Epithelial cell of esophagus (primary cell): ENCODE results near the gene DNAJC7.

ENCODE experiments used
- DNase-seq: peaks from one replicate; pipeline ENCODE4 v3.0.0; 2010; ENCODE audit warnings: low read depth
- H3K4me3 ChIP-seq: 2 replicates; pipeline ENCODE4 v1.5.1; 2011; ENCODE audit warnings: mild to moderate bottlenecking, low read length, control low read depth
- TF ChIP-seq, protein P1 (sequence below): IDR thresholded peaks from 2 replicates; pipeline ENCODE4 v1.5.1; 2011; ENCODE audit warnings: low read depth, mild to moderate bottlenecking, low read length, control low read depth, inconsistent platforms; ENCODE audit not compliant: insufficient read depth; ENCODE audit errors: missing control alignments

Gene DNAJC7

GRCh38 chr17:42016941-42017865 is at the start of gene DNAJC7:
TSS of gene DNAJC7 (minus strand) at chr17:42017439. CDS start at chr17:42017416, 23 bp downstream.
- DNase-seq: peak; percentile 92
- TF ChIP-seq, protein P1, sequence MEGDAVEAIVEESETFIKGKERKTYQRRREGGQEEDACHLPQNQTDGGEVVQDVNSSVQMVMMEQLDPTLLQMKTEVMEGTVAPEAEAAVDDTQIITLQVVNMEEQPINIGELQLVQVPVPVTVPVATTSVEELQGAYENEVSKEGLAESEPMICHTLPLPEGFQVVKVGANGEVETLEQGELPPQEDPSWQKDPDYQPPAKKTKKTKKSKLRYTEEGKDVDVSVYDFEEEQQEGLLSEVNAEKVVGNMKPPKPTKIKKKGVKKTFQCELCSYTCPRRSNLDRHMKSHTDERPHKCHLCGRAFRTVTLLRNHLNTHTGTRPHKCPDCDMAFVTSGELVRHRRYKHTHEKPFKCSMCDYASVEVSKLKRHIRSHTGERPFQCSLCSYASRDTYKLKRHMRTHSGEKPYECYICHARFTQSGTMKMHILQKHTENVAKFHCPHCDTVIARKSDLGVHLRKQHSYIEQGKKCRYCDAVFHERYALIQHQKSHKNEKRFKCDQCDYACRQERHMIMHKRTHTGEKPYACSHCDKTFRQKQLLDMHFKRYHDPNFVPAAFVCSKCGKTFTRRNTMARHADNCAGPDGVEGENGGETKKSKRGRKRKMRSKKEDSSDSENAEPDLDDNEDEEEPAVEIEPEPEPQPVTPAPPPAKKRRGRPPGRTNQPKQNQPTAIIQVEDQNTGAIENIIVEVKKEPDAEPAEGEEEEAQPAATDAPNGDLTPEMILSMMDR: no peak
- H3K4me3 ChIP-seq: peak within 1 kb of the TSS; percentile 98

- TF ChIP-seq, protein P1: no peak
- H3K4me3 ChIP-seq: no peak overlapping the region
- peak; percentile 38 for DNase-seq
Observed at GRCh38 chr17:42065201-42065600, 48.0 kb upstream of the DNAJC7 start.

DNA sequence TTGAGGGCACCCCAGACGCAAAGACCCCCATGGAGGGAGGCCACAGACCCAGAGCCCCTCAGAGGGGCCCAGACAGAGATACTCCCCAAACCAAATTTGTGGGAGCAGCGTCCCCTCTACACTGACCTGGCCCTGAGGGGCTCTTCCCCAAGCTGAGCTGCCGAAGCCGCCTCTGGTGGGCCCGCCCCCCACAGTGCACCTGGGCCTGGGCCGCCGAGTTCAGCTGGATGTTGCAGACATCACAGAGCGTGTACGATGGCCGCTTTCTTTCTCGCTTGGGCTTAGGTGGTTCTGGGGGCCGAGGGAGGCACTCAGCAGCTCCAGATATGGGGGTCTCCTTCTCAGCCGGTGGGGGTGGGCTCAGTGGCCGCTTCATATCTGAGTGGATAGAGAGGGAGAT is 45.4 kb upstream of the DNAJC7 start:
- no peak for DNase-seq
- TF ChIP-seq, protein P1: no peak
- no peak overlapping the region for H3K4me3 ChIP-seq

DNA sequence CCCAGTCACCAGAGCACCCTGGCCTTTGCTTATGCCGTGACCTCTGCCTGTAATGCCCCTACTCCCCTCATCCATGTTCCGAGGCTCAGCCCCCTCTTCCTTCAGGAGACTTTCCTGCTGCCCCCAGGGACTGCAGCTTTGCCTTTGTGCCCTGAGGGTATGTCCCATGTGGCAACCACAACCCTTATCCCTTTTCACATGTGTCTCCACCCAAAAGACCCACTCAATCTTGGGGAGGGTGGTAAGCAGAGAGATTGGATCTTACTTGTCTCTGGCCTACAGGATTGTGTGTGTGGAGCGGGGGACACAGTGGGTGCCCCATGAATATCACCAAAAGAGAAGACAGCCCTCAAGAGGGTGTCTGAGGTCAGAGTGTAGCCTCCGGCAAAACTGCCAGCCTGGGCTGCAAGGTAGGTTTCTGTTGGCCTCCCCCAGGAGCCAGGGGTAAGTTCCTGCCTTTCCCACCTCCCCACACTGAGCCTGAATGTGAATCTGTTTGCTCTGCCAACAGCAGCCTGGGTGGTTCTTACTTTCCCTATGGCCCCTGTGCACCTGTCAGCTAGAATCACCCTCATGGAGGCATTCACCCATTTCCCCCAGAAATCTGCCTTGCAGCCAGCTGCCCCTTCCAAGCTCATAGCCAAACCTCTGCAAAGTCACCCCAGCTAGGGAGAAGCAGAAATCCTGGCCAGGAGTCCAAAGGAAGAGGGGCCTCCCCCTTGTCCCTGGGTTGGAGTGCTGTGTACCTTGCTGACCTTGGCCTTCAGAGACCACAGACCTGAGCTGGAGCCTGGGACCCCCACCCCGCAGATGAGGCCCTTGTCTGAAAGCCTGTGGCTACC is 44.6 kb upstream of the DNAJC7 start:
- no peak overlapping the region for H3K4me3 ChIP-seq
- no peak for DNase-seq
- TF ChIP-seq, protein P1: no peak

DNA sequence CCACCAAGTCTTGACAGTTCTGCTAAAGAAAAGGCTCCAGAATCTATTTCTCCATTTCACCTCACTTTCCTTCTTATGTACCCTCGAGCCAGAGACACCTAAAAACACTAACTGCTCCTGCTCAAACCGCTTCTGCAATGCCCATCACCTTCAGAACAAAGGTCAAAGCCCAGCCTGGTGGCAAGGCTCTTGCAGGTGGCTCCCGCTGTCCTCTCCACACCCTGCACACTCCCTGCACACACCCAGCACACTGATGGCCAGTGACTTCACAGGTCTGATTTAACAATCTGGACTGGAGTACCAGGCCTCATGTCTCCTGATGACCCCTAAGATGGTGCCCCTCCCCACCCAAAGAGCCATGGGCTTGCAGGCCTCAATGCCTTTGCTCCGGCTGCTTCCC is 43.0 kb upstream of the DNAJC7 start:
- no peak for DNase-seq
- H3K4me3 ChIP-seq: no peak overlapping the region
- TF ChIP-seq, protein P1: no peak

DNA sequence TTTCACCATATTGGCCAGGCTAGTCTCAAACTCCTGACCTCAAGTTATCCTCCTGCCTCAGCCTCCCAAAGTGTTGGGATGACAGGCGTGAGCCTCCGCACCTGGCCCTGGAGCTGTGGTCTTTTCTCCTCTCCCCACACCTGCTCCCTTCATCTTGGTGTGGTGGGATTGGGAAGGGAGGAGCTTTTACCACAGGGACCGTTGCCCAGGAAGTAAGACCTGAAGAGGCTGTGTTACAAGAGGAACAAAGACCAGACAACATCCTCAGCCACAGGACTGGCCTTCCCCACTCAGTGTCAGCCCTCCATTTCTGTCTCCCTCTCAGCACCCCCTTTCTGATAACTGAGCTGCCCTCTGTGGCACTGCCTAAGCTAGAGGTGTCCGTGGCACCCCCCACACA is 42.6 kb upstream of the DNAJC7 start:
- no peak for DNase-seq
- TF ChIP-seq, protein P1: no peak
- H3K4me3 ChIP-seq: no peak overlapping the region
